WTC11 (cell line): ENCODE measurements around the gene SETD2.

Experiments used
- CREB1 ChIP-seq: sonication (generic); formaldehyde crosslinking; IDR thresholded peaks from 2 replicates; pipeline ENCODE4 v1.8.0; 2023; ENCODE audit warnings: mild to moderate bottlenecking, missing genetic modification reagents
- HMGA2 ChIP-seq: fragments of 250-450 bp; sonication (Bioruptor Pico); IDR thresholded peaks from 2 replicates; pipeline ENCODE4 v1.4.0; 2021; ENCODE audit warnings: mild to moderate bottlenecking, moderate library complexity
- JAZF1 ChIP-seq: fragments of 250-450 bp; sonication (Bioruptor Pico); IDR thresholded peaks from 2 replicates; pipeline ENCODE4 v1.9.0; 2021; ENCODE audit warnings: moderate library complexity, mild to moderate bottlenecking, inconsistent platforms
- MAX ChIP-seq: sonication (generic); formaldehyde crosslinking; IDR thresholded peaks from 2 replicates; pipeline ENCODE4 v1.8.0; 2022; ENCODE audit warnings: mild to moderate bottlenecking, missing genetic modification reagents
- ZNF121 ChIP-seq: sonication (generic); formaldehyde crosslinking; IDR thresholded peaks from 2 replicates; pipeline ENCODE4 v1.8.0; 2023; ENCODE audit warnings: missing genetic modification reagents
- ZNF281 ChIP-seq: sonication (generic); formaldehyde crosslinking; IDR thresholded peaks from 2 replicates; pipeline ENCODE4 v1.8.0; 2023; ENCODE audit warnings: mild to moderate bottlenecking, missing genetic modification reagents
- ZNF416 ChIP-seq: fragments of 250-450 bp; sonication (Bioruptor Pico); IDR thresholded peaks from 2 replicates; pipeline ENCODE4 v1.9.0; 2021; ENCODE audit warnings: mild to moderate bottlenecking, inconsistent platforms
- TF ChIP-seq, protein P1 (sequence below): fragments of 200-600 bp; IDR thresholded peaks from 2 replicates; pipeline ENCODE4 v1.8.0; 2022; ENCODE audit warnings: antibody characterized with exemption

- TF ChIP-seq, protein P1, sequence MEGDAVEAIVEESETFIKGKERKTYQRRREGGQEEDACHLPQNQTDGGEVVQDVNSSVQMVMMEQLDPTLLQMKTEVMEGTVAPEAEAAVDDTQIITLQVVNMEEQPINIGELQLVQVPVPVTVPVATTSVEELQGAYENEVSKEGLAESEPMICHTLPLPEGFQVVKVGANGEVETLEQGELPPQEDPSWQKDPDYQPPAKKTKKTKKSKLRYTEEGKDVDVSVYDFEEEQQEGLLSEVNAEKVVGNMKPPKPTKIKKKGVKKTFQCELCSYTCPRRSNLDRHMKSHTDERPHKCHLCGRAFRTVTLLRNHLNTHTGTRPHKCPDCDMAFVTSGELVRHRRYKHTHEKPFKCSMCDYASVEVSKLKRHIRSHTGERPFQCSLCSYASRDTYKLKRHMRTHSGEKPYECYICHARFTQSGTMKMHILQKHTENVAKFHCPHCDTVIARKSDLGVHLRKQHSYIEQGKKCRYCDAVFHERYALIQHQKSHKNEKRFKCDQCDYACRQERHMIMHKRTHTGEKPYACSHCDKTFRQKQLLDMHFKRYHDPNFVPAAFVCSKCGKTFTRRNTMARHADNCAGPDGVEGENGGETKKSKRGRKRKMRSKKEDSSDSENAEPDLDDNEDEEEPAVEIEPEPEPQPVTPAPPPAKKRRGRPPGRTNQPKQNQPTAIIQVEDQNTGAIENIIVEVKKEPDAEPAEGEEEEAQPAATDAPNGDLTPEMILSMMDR, result no peak
- no peak for TF ChIP-seq CREB1
- TF ChIP-seq MAX, result no peak
- TF ChIP-seq ZNF281 (CRISPR knock-in tag), result no peak
- no peak for TF ChIP-seq ZNF121 (CRISPR knock-in tag)
- no peak for TF ChIP-seq ZNF416 (CRISPR knock-in tag)
- TF ChIP-seq HMGA2 (CRISPR knock-in tag), result no peak
- TF ChIP-seq JAZF1, result no peak
These were observed 31.1 kb upstream of the SETD2 start for GRCh38 chr3:47194994-47195393.
